ELR (cell line): ENCODE results near the gene HAUS5.

ENCODE experiments used
- DNase-seq: peaks from one replicate; pipeline ENCODE4 v3.0.0-alpha.2; 2015; ENCODE audit warnings: low read depth

HAUS5 gene

DNA sequence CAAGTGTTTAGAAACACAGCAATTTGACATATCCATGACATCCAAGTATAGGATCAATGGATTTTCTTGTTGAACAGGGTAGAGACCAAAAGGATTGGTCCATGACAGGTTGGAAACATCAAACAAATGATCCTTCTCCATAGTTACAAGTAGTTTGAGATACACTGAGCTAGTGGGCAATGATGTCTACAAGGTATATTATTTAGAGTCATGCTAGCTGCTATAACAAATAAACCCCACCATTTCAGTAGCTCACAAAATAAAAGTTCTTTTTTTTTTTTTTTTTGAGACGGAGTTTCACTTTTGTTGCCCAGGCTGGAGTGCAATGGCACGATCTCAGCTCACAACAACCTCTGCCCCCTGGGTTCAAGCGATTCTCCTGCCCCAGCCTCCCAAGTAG is 4.9 kb upstream of the HAUS5 start:
- no peak for DNase-seq

DNA sequence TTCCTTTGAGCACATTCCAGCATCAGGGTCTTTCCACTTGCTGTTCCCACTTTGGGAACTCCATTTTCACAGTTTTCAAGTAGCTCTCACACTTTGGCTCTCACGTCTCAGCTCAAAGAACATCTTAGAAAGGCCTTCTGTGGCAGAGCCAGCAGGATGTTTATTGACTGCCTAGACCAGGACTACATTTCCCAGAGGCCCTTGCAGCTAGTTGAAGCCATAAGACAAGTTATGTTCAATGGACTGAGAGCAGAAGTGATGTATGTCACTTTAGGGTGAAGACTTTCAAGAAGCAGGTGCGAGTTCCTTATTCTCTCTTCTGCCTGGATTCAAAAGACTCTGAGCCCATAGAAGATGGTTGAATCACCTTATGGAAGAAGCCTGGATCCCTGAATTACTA is 4.3 kb upstream of the HAUS5 start:
- DNase-seq = peak; percentile 24

- DNase-seq = no peak
Measured at GRCh38 chr19:35609851-35610353, 2.6 kb upstream of the HAUS5 start.

DNA sequence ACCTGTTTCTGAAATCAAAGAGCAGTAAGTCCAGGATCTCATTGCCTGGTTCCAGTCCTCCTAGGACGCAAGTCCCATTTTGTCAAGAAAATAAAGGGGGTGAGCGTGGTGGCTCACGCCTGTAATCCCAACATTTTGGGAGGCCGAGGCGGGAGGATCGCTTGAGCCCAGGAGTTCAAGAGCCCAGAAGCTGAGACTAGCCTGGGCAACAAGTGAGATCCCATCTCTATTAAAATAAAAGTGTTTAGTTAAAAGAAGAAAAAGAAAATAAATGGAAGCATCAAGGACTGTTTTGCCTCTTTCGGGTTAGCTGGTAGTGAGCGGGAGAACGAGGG is 344 bp upstream of the HAUS5 start:
- no peak for DNase-seq

- DNase-seq = no peak
Measured at GRCh38 chr19:35613574-35613973, 1.0 kb downstream of the HAUS5 start.

DNA sequence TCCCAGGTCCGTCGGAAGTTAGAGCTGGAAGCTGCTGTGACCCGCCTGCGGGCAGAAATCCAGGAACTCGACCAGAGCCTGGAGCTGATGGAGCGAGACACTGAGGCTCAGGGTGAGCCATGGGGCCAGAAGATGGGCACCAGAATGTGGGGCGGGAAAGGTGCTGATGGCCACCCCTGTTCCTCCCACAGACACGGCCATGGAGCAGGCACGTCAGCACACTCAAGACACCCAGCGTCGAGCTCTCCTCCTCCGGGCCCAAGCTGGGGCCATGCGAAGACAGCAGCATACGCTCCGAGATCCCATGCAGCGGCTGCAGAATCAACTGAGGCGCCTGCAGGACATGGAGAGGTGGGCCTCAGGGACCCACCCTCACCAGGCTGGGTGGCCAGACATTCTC is 2.5 kb downstream of the HAUS5 start:
- no peak for DNase-seq

DNA sequence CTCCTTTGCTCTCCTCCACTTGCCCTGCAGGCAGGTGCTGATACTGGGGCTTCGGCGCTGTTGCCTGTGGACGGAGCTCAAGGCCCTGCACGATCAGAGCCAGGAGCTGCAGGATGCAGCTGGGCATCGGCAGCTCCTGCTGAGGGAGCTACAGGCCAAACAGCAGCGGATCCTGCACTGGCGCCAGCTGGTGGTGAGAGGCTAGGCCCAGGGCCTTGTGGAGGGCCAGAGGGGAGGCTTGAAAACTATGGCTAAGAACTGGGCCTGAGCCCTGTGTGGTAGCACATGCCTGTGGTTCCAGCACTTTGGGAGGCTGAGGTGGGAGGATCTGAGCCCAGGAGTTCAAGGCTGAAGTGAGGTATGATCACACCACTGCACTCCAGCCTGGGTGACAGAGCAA is 6.3 kb downstream of the HAUS5 start:
- no peak for DNase-seq

- DNase-seq = no peak
Measured at GRCh38 chr19:35619290-35619923, 6.9 kb downstream of the HAUS5 start.

DNA sequence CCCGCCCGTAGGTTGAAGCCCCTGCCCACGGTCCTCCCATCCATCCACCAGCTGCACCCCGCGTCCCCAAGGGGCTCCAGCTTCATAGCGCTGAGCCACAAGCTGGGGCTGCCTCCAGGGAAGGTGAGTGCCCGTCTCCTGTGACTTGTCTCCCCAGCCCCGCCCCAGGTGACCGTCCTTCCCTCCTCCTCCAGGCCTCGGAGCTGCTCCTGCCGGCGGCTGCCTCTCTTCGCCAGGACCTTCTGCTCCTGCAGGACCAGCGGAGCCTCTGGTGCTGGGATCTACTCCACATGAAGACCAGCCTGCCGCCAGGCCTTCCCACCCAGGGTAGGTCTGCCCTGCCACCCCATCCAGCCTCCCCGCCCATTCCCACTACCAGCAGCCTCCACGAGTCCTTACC is 7.5 kb downstream of the HAUS5 start:
- no peak for DNase-seq

- DNase-seq = no peak
Measured at GRCh38 chr19:35621708-35622107, 9.2 kb downstream of the HAUS5 start.

DNA sequence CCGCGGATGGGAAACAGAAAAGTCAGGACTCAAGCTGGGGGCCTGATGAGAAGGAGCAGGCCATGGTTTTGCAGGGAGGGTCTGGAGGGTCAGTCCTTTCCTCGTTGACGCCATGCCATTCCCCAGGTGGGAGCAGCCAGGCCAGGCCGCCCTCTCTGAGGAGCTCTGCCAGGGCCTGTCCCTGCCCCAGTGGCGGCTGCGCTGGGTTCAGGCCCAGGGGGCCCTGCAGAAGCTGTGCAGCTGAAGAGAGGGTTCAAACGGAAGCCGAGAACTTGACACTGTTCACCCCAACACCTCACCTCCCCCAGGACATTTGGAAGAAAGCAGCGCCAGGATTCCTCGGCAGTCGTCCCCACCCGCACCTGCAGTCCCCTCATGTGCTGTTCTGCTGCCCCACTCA is 10.2 kb downstream of the HAUS5 start:
- no peak for DNase-seq

DNA sequence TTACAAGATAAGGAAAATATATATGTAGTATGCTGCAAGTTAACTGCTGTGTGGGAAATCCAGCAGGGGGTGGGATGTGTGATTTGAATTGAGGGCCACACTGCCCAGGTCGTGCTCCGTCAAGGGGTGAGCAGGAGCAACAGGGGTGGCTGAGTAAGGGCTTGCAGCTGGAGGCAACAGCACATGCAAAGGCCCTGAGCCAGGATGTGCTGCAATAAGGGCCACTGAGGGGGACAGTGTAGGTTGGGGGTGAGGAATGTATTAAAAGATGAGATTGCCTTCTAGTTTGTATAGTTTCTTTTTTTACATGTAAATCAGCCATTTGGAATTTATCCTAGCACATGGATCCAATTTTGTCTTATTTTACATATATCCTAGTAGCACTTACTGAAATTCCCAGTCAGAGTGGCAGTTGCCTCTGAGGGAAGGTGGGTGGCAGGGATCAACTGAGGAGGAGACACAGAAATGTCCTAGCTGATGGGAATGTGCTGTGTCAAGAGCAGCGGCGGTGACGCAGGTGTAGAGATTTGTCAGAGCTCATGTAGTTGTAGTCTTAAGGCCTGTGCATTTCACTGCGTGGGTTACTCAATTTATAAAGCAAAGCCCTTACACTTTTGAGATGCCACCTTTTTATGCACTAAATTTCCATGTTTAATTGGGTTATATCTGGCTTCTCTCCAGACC is 10.9 kb downstream of the HAUS5 start:
- no peak for DNase-seq

DNA sequence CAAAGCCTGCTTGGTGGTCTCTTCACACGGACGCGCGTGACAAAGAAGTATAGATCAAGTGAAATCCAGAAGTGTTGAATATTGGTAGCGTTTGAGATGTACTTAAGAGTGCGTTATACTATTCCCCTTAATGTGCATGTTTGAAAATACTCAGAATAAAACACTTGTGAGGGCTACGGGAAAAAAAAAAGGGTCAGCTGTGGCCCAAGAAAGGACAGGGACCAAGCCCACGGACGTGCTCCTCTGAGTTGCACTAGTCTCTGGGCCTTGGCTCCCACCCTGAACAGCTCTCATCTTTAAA is 15.7 kb downstream of the HAUS5 start:
- DNase-seq = no peak

DNA sequence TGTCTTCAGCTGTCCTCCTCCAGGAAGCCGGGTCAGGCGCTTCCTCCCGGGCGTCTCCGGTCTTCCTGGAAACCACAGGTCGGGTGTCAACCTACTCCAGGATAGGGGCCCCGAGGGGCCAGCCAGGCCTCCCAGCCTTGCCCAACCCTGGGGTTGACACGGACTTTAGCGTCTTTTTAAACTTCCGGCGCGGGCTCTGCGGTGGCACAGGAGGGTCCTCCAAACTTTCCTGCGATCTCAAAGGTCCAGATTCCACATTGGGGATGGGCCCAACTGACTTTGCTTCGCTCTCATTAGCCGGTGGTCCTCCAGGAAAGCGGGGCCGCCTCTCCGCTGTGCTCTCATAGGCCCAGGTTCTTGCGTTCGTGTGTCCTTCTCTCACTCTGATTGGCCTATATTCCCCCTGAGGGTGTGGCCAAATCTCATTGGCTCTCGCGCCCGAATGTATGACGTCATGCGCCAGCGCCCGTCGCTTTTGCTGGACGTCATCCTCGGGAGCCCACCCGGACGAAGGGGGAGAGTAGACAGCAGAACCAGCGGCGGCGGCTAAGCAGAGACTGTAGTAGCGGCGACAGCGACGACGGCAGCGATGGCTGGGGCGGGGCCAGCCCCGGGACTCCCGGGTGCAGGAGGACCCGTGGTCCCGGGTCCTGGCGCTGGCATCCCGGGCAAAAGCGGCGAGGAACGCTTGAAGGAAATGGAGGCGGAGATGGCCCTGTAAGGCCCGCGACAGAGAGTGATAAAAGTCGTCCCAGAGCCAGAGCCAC is 16.2 kb downstream of the HAUS5 start, which contains the start of gene RBM42:
Gene RBM42 (plus strand): TSS at position 472 of the 767 bp plus-strand sequence. CDS start 118 bp downstream, at position 590.
- DNase-seq = peak; percentile 99

GRCh38 chr19:35629332-35629633 is 16.7 kb downstream of the HAUS5 start:
- no peak for DNase-seq

DNA sequence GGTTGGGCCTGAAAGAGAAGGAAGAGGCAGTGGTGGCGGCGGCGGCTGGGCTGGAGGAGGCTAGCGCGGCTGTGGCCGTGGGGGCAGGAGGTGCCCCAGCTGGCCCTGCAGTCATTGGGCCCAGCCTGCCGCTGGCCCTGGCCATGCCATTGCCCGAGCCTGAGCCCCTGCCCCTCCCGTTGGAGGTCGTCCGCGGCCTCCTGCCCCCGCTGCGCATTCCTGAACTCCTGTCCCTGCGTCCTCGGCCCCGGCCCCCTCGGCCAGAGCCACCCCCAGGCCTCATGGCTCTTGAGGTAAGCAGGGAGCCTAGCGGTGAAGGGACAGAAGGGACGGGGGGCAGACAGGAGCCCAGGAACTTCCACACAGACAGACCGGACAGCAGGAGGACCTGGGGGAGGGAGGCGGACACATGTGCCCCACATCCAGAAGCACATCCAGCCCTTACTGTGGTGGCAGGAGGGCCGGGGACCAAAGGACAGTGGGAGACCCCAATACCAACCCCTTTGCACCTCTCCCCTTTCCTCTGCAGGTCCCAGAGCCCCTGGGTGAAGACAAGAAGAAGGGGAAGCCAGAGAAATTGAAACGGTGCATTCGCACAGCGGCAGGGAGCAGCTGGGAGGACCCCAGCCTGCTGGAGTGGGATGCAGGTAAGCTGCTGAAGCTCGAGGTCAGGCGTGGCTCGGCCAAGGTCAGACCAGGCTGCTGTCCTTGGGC is 21.3 kb downstream of the HAUS5 start:
- DNase-seq = no peak

- no peak for DNase-seq
Measured at GRCh38 chr19:35636651-35637050, 24.1 kb downstream of the HAUS5 start.

GRCh38 chr19:35637165-35637564 is 24.6 kb downstream of the HAUS5 start:
- no peak for DNase-seq

GRCh38 chr19:35639321-35639639 is 26.7 kb downstream of the HAUS5 start:
- no peak for DNase-seq

DNA sequence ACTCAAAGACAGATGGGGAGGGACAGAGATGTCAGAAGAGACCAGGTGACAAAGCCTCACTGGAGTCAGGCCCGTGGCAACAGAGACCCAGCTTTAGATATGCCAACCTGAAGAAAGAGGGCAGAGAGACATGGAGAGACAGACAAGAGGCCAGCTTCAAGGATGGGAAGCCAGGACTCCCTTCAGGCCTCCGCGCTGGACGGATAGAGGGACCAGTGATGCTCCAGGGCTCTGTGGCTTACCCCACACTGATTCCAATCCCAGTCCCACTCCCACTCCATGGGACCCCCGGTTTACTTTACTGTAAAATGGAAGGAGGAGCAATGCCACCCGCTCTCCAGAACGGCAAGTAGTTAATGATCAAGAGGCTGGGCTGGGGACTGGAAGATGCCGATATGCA is 27.3 kb downstream of the HAUS5 start:
- no peak for DNase-seq

- peak; percentile 39 for DNase-seq
Measured at GRCh38 chr19:35641515-35642151, 29.1 kb downstream of the HAUS5 start, which contains the start of gene ETV2. TSS of gene ETV2 (plus strand) at chr19:35641745. CDS start at chr19:35642461, 716 bp downstream.

DNA sequence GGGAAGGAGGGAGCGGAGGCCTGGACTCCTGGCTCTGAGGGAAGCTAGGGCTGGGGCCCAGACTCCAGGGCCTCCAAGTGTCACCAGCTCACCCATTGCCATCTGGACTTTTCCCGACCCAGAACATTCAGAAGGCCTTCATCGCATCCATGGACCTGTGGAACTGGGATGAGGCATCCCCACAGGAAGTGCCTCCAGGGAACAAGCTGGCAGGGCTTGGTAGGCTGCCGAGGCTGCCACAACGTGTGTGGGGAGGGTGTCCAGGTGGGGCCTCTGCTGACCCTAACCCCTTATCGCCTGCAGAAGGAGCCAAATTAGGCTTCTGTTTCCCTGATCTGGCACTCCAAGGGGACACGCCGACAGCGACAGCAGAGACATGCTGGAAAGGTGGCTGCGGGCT is 29.8 kb downstream of the HAUS5 start:
- DNase-seq = peak; percentile 24
